Amniotic epithelial cell (primary cell): Measurements from ENCODE around the gene NFKBIZ.

Source experiments
- DNase-seq: peaks from one replicate; pipeline ENCODE4 v3.0.0-alpha.2; 2010; ENCODE audit warnings: low read depth

Gene NFKBIZ

GRCh38 chr3:101848754-101849713 is at the start of gene NFKBIZ:
TSS of gene NFKBIZ (plus strand) at chr3:101849514. CDS start at chr3:101849629, 115 bp downstream.
- peak; percentile 89 for DNase-seq

- no peak for DNase-seq
Observed at GRCh38 chr3:101801174-101801573, 48.1 kb upstream of the NFKBIZ start.

- no peak for DNase-seq
Observed at GRCh38 chr3:101802179-101802578, 47.1 kb upstream of the NFKBIZ start.

- DNase-seq: peak; percentile 77
Observed at GRCh38 chr3:101803173-101803782, 46.0 kb upstream of the NFKBIZ start.

- no peak for DNase-seq
Observed at GRCh38 chr3:101803939-101804338, 45.4 kb upstream of the NFKBIZ start.

GRCh38 chr3:101806491-101806890 is 42.8 kb upstream of the NFKBIZ start:
- no peak for DNase-seq

- DNase-seq: no peak
Observed at GRCh38 chr3:101807888-101808287, 41.4 kb upstream of the NFKBIZ start.

GRCh38 chr3:101809178-101810021 is 39.9 kb upstream of the NFKBIZ start:
- DNase-seq: peak; percentile 55

- DNase-seq: no peak
Observed at GRCh38 chr3:101810022-101810418, 39.3 kb upstream of the NFKBIZ start.

- no peak for DNase-seq
Observed at GRCh38 chr3:101811875-101812274, 37.4 kb upstream of the NFKBIZ start.

GRCh38 chr3:101812895-101813294 is 36.4 kb upstream of the NFKBIZ start:
- no peak for DNase-seq

GRCh38 chr3:101813817-101814440 is 35.4 kb upstream of the NFKBIZ start:
- DNase-seq: peak; percentile 49

- DNase-seq: no peak
Observed at GRCh38 chr3:101814835-101815234, 34.5 kb upstream of the NFKBIZ start.

GRCh38 chr3:101816215-101817149 is 32.8 kb upstream of the NFKBIZ start:
- no peak for DNase-seq

GRCh38 chr3:101817992-101818391 is 31.3 kb upstream of the NFKBIZ start:
- no peak for DNase-seq

- DNase-seq: peak; percentile 35
Observed at GRCh38 chr3:101819649-101820206, 29.6 kb upstream of the NFKBIZ start.

GRCh38 chr3:101821503-101821902 is 27.8 kb upstream of the NFKBIZ start:
- DNase-seq: no peak

GRCh38 chr3:101823525-101823924 is 25.8 kb upstream of the NFKBIZ start:
- peak; percentile 91 for DNase-seq

GRCh38 chr3:101824702-101825101 is 24.6 kb upstream of the NFKBIZ start:
- peak; percentile 64 for DNase-seq

GRCh38 chr3:101825904-101826445 is 23.3 kb upstream of the NFKBIZ start:
- DNase-seq: no peak
